Panc1 (cell line): Measurements from ENCODE around the gene UBE2N.

ENCODE experiments used
- POLR2AphosphoS5 ChIP-seq: IDR thresholded peaks from 2 replicates; pipeline ENCODE4 v1.6.1; 2012; ENCODE audit warnings: mild to moderate bottlenecking, low read depth, low read length, moderate library complexity
- TF ChIP-seq, protein P1 (sequence below): fragments of 450-650 bp; IDR thresholded peaks from 2 replicates; pipeline ENCODE4 v1.5.1; 2017; ENCODE audit warnings: mild to moderate bottlenecking
- TF ChIP-seq, protein P2 (sequence below), 2 experiments: IDR thresholded peaks; 2 replicates each; pipeline ENCODE4 v1.6.1; 2011 to 2012; ENCODE audit warnings: low read depth in 2 of 2, control low read depth in 1 of 2, low read length in 1 of 2, mild to moderate bottlenecking in 1 of 2, moderate library complexity in 1 of 2; ENCODE audit not compliant: insufficient read depth in 1 of 2

DNA sequence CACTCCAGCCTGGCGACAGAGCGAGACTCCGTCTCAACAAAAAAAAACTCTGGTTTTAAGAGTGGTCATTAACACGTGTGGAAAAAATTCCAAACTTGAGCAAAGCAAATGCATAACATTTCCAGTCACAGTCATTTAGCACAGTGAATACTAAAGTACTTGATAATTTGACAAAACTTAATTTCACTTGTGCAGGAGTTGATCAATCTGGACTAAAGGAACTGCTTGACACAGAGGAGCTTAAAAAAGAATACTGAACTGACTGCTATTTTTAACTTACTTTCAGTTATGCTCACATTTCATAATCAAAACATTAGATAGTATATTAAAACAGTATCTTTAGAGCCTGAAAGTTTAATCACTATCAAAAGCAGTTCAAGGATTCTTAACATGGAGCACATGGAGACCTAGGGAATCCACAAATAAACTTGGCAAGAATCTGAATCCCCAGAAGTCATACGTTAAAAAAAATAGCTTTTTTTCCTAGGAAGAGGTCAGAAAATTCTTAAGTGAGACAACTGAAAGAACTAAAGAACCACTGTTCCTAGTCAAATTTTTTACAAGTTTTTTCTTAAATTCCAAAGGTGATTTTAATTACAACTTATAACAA is 7.4 kb downstream of the UBE2N start:
- TF ChIP-seq, protein P1, sequence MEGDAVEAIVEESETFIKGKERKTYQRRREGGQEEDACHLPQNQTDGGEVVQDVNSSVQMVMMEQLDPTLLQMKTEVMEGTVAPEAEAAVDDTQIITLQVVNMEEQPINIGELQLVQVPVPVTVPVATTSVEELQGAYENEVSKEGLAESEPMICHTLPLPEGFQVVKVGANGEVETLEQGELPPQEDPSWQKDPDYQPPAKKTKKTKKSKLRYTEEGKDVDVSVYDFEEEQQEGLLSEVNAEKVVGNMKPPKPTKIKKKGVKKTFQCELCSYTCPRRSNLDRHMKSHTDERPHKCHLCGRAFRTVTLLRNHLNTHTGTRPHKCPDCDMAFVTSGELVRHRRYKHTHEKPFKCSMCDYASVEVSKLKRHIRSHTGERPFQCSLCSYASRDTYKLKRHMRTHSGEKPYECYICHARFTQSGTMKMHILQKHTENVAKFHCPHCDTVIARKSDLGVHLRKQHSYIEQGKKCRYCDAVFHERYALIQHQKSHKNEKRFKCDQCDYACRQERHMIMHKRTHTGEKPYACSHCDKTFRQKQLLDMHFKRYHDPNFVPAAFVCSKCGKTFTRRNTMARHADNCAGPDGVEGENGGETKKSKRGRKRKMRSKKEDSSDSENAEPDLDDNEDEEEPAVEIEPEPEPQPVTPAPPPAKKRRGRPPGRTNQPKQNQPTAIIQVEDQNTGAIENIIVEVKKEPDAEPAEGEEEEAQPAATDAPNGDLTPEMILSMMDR: no peak
- TF ChIP-seq POLR2AphosphoS5: no peak
- TF ChIP-seq, protein P2, sequence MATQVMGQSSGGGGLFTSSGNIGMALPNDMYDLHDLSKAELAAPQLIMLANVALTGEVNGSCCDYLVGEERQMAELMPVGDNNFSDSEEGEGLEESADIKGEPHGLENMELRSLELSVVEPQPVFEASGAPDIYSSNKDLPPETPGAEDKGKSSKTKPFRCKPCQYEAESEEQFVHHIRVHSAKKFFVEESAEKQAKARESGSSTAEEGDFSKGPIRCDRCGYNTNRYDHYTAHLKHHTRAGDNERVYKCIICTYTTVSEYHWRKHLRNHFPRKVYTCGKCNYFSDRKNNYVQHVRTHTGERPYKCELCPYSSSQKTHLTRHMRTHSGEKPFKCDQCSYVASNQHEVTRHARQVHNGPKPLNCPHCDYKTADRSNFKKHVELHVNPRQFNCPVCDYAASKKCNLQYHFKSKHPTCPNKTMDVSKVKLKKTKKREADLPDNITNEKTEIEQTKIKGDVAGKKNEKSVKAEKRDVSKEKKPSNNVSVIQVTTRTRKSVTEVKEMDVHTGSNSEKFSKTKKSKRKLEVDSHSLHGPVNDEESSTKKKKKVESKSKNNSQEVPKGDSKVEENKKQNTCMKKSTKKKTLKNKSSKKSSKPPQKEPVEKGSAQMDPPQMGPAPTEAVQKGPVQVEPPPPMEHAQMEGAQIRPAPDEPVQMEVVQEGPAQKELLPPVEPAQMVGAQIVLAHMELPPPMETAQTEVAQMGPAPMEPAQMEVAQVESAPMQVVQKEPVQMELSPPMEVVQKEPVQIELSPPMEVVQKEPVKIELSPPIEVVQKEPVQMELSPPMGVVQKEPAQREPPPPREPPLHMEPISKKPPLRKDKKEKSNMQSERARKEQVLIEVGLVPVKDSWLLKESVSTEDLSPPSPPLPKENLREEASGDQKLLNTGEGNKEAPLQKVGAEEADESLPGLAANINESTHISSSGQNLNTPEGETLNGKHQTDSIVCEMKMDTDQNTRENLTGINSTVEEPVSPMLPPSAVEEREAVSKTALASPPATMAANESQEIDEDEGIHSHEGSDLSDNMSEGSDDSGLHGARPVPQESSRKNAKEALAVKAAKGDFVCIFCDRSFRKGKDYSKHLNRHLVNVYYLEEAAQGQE (IDR thresholded peaks at IDR 0.05; ENCODE audit: insufficient read depth in 1 of 2, low read depth in 2 of 2, low read length in 1 of 2): no peak
